ENCODE data around the gene PPM1N. TPM values are rescaled to one million over a fixed set of nuclear protein-coding genes. Genes with fewer than 3 reads are reported as not detected.

PPM1N gene
- 0.89 TPM in 1 of 2 replicates, not detected in the other for total RNA-seq

GRCh38 chr19:45498411-45499195, at the start of gene PPM1N:
PPM1N (plus strand) TSS chr19:45498443; CDS start chr19:45498473, 30 bp downstream.

GRCh38 chr19:45467456-45468158, 30.6 kb upstream of the PPM1N start, which contains the start of gene FOSB:
FOSB (plus strand) TSS chr19:45467996; CDS start chr19:45468587, 591 bp downstream.

GRCh38 chr19:45506989-45507871, 9.0 kb downstream of the PPM1N start, which contains the start of gene VASP:
VASP (plus strand) TSS chr19:45507479; CDS start chr19:45507772, 293 bp downstream.

Other genes starting within 250 kb of the PPM1N start
- gene MARK4, start 247.2 kb upstream of the PPM1N start, total RNA-seq, result 10.0 and 18.8 TPM in 2 replicates
- not detected in 2 replicates for gene CKM, start 175.6 kb upstream of the PPM1N start, total RNA-seq
- gene KLC3, start 157.7 kb upstream of the PPM1N start, total RNA-seq, result not detected in 2 replicates
- 44.8 and 56.5 TPM in 2 replicates for gene ERCC2, start 127.9 kb upstream of the PPM1N start, total RNA-seq
- 20.8 and 24.6 TPM in 2 replicates for gene PPP1R13L, start 93.4 kb upstream of the PPM1N start, total RNA-seq
- gene POLR1G, start 91.8 kb upstream of the PPM1N start, total RNA-seq, result 22.1 and 25.8 TPM in 2 replicates
- 89.7 and 103 TPM in 2 replicates for gene ERCC1, start 74.5 kb upstream of the PPM1N start, total RNA-seq
- gene FOSB, start 30.4 kb upstream of the PPM1N start, total RNA-seq, result 7.8 and 11.8 TPM in 2 replicates
- 6.4 and 13.3 TPM in 2 replicates for gene RTN2, start 1.4 kb upstream of the PPM1N start, total RNA-seq
- 219 and 220 TPM in 2 replicates for gene VASP, start 9.0 kb downstream of the PPM1N start, total RNA-seq
- 12.0 and 13.7 TPM in 2 replicates for gene OPA3, start 86.4 kb downstream of the PPM1N start, total RNA-seq
- gene GPR4, start 103.8 kb downstream of the PPM1N start, total RNA-seq, result 22.5 and 26.0 TPM in 2 replicates
- 18.3 and 18.9 TPM in 2 replicates for gene EML2, start 141.0 kb downstream of the PPM1N start, total RNA-seq
- not detected in 2 replicates for gene GIPR, start 169.8 kb downstream of the PPM1N start, total RNA-seq
- gene SNRPD2, start 193.5 kb downstream of the PPM1N start, total RNA-seq, result 409 and 447 TPM in 2 replicates
- 14.6 and 17.1 TPM in 2 replicates for gene QPCTL, start 194.2 kb downstream of the PPM1N start, total RNA-seq
- 7.7 and 9.8 TPM in 2 replicates for gene FBXO46, start 232.5 kb downstream of the PPM1N start, total RNA-seq
- not detected in 2 replicates for gene MEIOSIN, start 235.0 kb downstream of the PPM1N start, total RNA-seq